CD4-positive, CD25-positive, alpha-beta regulatory T cell (primary cell): ENCODE results near the gene PPM1H. TPM values are rescaled to one million over a fixed set of nuclear protein-coding genes. Genes with fewer than 3 reads are reported as not detected.
A peak's percentile ranks its signal among the peaks of the same experiment; 100 is the strongest.

ENCODE experiments used
- ATAC-seq, 2 donors: fragments of 150-1000 bp; cut with Tn5 transposase; one replicate each; pipeline ENCODE4 v1.10.0; 2021; ENCODE audit warnings: low read depth in 2 of 2, moderate number of reproducible peaks in 2 of 2, moderate library complexity in 1 of 2
- DNase-seq, 3 donors: peaks; one replicate each; pipeline versions ENCODE4 v3.0.0 to v3.0.0-alpha.2; 2012 to 2022; ENCODE audit warnings: mixed read lengths in 1 of 3
- H3K27ac ChIP-seq: one replicate; pipeline ENCODE4 v1.7.0; 2013; ENCODE audit warnings: mild to moderate bottlenecking, low read length; ENCODE audit not compliant: insufficient read depth, poor library complexity, severe bottlenecking
- H3K27me3 ChIP-seq: one replicate; pipeline ENCODE4 v1.7.0; 2013; ENCODE audit warnings: low read length; ENCODE audit not compliant: control insufficient read depth, insufficient read depth
- H3K36me3 ChIP-seq: one replicate; pipeline ENCODE4 v1.7.0; 2013; ENCODE audit warnings: mild to moderate bottlenecking, low read length, moderate library complexity; ENCODE audit not compliant: control insufficient read depth, insufficient read depth
- H3K4me1 ChIP-seq: 2 replicates; pipeline ENCODE4 v1.7.0; 2013; ENCODE audit warnings: mild to moderate bottlenecking, low read length; ENCODE audit not compliant: insufficient read depth, control insufficient read depth, poor library complexity, severe bottlenecking
- H3K4me3 ChIP-seq: one replicate; pipeline ENCODE4 v1.7.0; 2013; ENCODE audit warnings: low read depth, mild to moderate bottlenecking, low read length, moderate library complexity
- H3K9me3 ChIP-seq, 2 experiments: 1 replicate in 1 of 2; 2 replicates in 1 of 2; pipeline ENCODE4 v1.7.0; 2013; ENCODE audit warnings: low read length in 2 of 2, mild to moderate bottlenecking in 1 of 2, moderate library complexity in 1 of 2; ENCODE audit not compliant: control insufficient read depth in 2 of 2
- H3K27ac Mint-ChIP-seq, 3 donors: one replicate each; pipeline ENCODE4 v1.8.0; 2020 to 2022; ENCODE audit warnings: mild to moderate bottlenecking in 3 of 3, mixed read lengths in 3 of 3, moderate library complexity in 2 of 3
- H3K27me3 Mint-ChIP-seq: one replicate; pipeline ENCODE4 v1.8.0; 2022; ENCODE audit warnings: mild to moderate bottlenecking, mixed read lengths
- H3K36me3 Mint-ChIP-seq: one replicate; pipeline ENCODE4 v1.8.0; 2020; ENCODE audit warnings: mixed read lengths
- H3K4me1 Mint-ChIP-seq, 4 donors: one replicate each; pipeline ENCODE4 v1.8.0; 2020 to 2022; ENCODE audit warnings: mixed read lengths in 4 of 4, mild to moderate bottlenecking in 1 of 4
- H3K4me3 Mint-ChIP-seq, 4 donors: one replicate each; pipeline ENCODE4 v1.8.0; 2020 to 2022; ENCODE audit warnings: mild to moderate bottlenecking in 4 of 4, mixed read lengths in 4 of 4, moderate library complexity in 3 of 4
- H3K9me3 Mint-ChIP-seq, 7 donors: one replicate each; pipeline ENCODE4 v1.8.0; 2020 to 2022; ENCODE audit warnings: mixed read lengths in 7 of 7, mild to moderate bottlenecking in 3 of 7, moderate library complexity in 2 of 7
- polyA plus RNA-seq, 4 donors: library from polyadenylated mRNA; unstranded; fragments of 300-500 nt; fragmentation: Illumina TruSeq; gene quantifications; one replicate each; pipeline ENCODE4 v1.2.3, GENCODE V29; 2021
- total RNA-seq: library from RNA; stranded (reverse); gene quantifications from one replicate; pipeline ENCODE4 v1.2.3, GENCODE V29; 2022

PPM1H gene, protein sequence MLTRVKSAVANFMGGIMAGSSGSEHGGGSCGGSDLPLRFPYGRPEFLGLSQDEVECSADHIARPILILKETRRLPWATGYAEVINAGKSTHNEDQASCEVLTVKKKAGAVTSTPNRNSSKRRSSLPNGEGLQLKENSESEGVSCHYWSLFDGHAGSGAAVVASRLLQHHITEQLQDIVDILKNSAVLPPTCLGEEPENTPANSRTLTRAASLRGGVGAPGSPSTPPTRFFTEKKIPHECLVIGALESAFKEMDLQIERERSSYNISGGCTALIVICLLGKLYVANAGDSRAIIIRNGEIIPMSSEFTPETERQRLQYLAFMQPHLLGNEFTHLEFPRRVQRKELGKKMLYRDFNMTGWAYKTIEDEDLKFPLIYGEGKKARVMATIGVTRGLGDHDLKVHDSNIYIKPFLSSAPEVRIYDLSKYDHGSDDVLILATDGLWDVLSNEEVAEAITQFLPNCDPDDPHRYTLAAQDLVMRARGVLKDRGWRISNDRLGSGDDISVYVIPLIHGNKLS
- total RNA-seq (0.99 TPM), polyA plus RNA-seq (under 1 TPM in 1 of 4 donors, not detected in 3; 0.03 TPM)

DNA sequence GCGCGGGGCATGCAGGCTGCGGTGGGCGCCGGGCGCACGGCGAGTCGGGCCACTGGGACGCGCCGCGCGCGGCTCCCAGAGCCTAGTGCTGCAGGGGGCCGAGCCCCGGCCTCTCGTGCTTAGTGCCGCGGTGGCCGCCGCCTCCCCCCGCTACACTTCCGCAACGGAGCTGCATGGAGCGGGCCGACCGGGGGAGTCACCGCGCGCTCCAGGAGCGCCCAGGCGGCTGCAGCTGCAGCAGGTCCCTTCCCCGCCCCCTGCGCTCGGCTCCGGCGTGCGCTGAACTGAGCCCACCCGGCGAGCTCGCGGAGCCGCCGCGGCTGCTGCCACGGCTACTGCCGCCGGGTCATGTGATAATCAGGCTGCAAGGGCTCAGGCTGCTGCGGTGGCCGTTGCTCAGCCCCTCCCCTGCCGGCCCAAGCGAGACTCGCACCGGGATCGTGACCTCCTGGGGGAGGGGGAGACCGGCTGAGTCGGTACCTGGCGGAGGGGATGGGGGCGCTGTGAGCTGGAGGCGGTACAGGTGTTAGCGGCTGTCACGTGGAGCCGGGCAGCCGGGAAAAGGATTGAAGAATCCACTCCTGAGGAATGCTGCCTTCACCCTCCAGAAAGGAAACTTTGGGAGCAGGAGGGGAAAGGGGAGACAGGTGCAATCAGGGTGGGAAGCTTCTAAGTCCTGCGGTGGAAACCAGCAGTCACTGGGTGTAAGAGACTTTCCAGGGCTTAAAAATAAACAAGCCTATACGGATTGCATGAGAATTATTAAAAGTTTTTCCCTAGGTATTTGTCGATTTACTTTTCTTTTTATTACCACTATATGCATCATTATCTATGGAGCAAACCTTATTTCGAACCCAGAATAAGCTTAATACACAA, at the start of gene PPM1H:
PPM1H (minus strand) TSS at position 352 of the 876 bp plus-strand sequence. CDS start 414 bp downstream, outside the sequence.
- H3K9me3 Mint-ChIP-seq: peaks cover 0 to 3% (median 0%) of the 10 kb centered on the region in 7 donors

DNA sequence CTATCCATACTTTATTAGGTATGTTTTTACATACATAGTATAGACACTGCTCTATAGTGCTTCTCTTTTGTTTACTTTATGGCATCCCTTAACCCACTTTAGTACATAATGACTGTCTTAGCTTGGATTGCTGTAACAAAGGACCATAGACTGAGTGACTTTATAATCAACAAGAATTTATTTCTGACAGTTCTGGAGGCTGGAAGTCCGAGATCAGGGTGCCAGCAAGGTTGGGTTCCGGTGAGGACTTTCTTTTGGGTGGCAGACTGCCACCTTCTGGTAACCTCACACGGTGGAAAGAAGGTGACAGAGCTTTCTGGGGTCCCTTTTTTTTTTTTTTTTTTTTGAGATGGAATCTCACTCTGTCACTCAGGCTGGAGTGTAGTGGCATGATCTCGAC, 48.6 kb upstream of the PPM1H start:
- H3K4me1 Mint-ChIP-seq: no peaks in the 10 kb centered on the region
- DNase-seq (no peak), ATAC-seq (no peak)
- no peaks in the 10 kb centered on the region for H3K9me3 ChIP-seq
- H3K4me3 Mint-ChIP-seq: no peak overlapping the region
- H3K36me3 Mint-ChIP-seq: no peaks in the 10 kb centered on the region
- no peak overlapping the region for H3K27ac Mint-ChIP-seq
- no peaks in the 10 kb centered on the region for H3K36me3 ChIP-seq
- H3K27me3 Mint-ChIP-seq: no peaks in the 10 kb centered on the region
- H3K4me3 ChIP-seq: no peak overlapping the region
- H3K27me3 ChIP-seq: no peaks in the 10 kb centered on the region
- peaks cover 0 to 5% (median 0%) of the 10 kb centered on the region in 7 donors for H3K9me3 Mint-ChIP-seq
- no peaks in the 10 kb centered on the region for H3K4me1 ChIP-seq
- no peak overlapping the region for H3K27ac ChIP-seq

More for the DNA sequence above, at the start of gene PPM1H:
- Histone ChIP-seq H3K36me3 (no peaks in the 10 kb centered on the region), H3K27ac (no peak within 1 kb of the TSS), H3K27me3 (peaks cover 13% of the 10 kb centered on the region), H3K4me1 (peaks cover 20% of the 10 kb centered on the region), H3K4me3 (peak within 1 kb of the TSS; percentile 41), H3K9me3 (no peaks in the 10 kb centered on the region)
- ATAC-seq: peak; percentile 46 to 59
- Mint-ChIP-seq H3K36me3 (no peaks in the 10 kb centered on the region), H3K27ac (no peak within 1 kb of the TSS), H3K27me3 (peaks cover 68% of the 10 kb centered on the region), H3K4me3 (peak within 1 kb of the TSS; percentile 61 to 84 (median 84)), H3K4me1 (peaks cover 4 to 8% (median 6%) of the 10 kb centered on the region in 4 donors)
- peak in 2 of 3 donors; percentile 4 to 41 for DNase-seq

DNA sequence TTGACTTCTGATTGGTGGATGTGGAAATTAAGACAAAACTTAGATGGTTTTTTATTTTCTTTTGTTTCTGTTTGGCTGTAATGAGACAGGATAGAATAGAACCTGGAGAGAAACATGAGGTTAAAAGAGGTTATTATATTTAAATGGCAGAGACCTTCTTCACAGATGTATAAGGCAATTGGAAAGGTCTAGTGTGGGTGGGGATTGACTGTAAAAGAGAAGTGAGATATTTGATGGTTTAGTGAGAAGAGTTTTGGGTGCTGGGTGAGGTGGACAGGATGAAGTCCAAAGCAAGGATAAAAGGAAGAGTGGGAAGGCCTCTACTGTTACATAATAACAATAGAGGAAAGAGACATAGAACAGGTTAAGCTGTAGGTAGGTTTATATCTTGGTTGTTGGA, 43.8 kb upstream of the PPM1H start:
- Histone ChIP-seq H3K27ac (no peak overlapping the region), H3K36me3 (no peaks in the 10 kb centered on the region), H3K27me3 (no peaks in the 10 kb centered on the region), H3K4me1 (no peaks in the 10 kb centered on the region), H3K9me3 (no peaks in the 10 kb centered on the region), H3K4me3 (no peak overlapping the region)
- Mint-ChIP-seq H3K4me1 (no peaks in the 10 kb centered on the region), H3K4me3 (no peak overlapping the region), H3K27me3 (no peaks in the 10 kb centered on the region), H3K27ac (no peak overlapping the region), H3K36me3 (no peaks in the 10 kb centered on the region), H3K9me3 (peaks cover 0 to 4% (median 0%) of the 10 kb centered on the region in 7 donors)
- no peak for ATAC-seq
- no peak for DNase-seq

DNA sequence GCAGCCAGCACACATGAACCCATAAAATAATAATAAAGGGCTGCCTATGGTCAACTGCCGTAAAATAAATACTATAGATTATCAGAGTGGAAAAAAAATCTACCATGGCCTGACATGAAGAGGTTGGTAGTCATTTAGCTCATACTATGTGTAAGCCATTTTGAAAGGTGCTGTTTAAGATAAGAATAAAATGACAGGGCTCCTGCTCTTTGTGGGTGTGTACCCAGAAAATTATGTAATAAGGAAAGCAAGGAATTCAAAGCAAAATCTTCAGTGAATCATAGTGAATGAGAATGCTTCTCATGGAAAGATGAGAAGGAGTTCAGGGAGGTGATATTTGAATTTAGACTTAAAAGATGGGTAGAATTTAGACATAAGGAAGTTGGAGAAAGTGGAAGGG, 42.9 kb upstream of the PPM1H start:
- Mint-ChIP-seq H3K27me3 (no peaks in the 10 kb centered on the region), H3K4me1 (no peaks in the 10 kb centered on the region), H3K9me3 (peaks cover 0 to 5% (median 0%) of the 10 kb centered on the region in 7 donors), H3K36me3 (no peaks in the 10 kb centered on the region), H3K27ac (no peak overlapping the region), H3K4me3 (no peak overlapping the region)
- Histone ChIP-seq H3K4me3 (no peak overlapping the region), H3K4me1 (no peaks in the 10 kb centered on the region), H3K9me3 (no peaks in the 10 kb centered on the region), H3K27me3 (no peaks in the 10 kb centered on the region), H3K36me3 (no peaks in the 10 kb centered on the region), H3K27ac (no peak overlapping the region)
- DNase-seq (no peak), ATAC-seq (no peak)

DNA sequence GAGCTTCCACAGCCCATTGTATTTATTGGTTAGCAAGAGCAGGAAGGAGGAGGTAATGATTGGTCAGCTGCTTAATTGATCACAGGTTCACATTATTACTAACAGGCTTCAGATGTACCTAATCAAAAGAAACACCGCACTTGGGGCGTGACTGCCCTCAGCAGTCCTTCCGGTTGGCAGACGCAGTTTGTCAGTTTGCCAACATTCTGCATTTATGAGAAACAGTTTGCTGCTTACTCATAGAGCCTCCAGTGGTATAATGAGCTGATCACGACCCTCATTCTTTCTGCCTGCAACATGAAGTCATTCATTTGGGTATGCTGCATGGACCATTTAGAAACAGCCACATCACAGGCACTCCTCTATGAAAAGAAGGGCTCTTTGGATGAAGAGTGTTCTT, 42.5 kb upstream of the PPM1H start:
- Histone ChIP-seq H3K9me3 (no peaks in the 10 kb centered on the region), H3K27me3 (no peaks in the 10 kb centered on the region), H3K4me3 (no peak overlapping the region), H3K4me1 (no peaks in the 10 kb centered on the region), H3K27ac (no peak overlapping the region), H3K36me3 (no peaks in the 10 kb centered on the region)
- Mint-ChIP-seq H3K36me3 (no peaks in the 10 kb centered on the region), H3K27ac (no peak overlapping the region), H3K9me3 (peaks cover 0 to 5% (median 0%) of the 10 kb centered on the region in 7 donors), H3K27me3 (no peaks in the 10 kb centered on the region), H3K4me1 (no peaks in the 10 kb centered on the region), H3K4me3 (no peak overlapping the region)
- DNase-seq (no peak), ATAC-seq (no peak)

DNA sequence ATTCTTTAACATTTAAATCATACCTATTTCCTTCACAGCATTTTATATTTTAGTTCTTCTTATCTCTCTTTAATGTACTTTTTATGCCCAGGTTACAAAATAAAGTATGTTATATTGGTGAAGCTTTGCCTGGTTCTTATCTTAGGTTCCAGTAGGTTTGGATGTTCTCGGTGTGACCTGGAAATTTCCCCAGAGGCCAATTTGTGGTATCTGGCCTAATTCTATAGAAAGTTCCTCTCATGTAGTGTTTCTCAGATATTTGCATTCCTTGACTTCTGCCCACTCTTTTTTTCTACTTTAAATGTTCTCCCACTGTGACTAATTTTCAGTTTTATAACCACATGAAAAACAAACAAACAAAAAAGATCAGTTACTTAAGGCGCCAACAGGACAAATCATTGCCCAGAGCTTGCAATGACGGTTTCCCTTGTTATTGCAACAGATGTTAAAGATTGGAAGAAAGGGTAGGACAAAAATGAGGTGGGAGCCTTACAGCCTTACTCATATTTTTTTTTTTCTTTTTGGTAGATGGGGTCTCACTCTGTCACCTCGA, 41.2 kb upstream of the PPM1H start:
- Mint-ChIP-seq H3K36me3 (no peaks in the 10 kb centered on the region), H3K9me3 (peaks cover 0 to 5% (median 0%) of the 10 kb centered on the region in 7 donors), H3K27ac (no peak overlapping the region), H3K4me1 (no peaks in the 10 kb centered on the region), H3K4me3 (no peak overlapping the region), H3K27me3 (no peaks in the 10 kb centered on the region)
- Histone ChIP-seq H3K36me3 (no peaks in the 10 kb centered on the region), H3K9me3 (no peaks in the 10 kb centered on the region), H3K4me3 (no peak overlapping the region), H3K4me1 (no peaks in the 10 kb centered on the region), H3K27ac (no peak overlapping the region), H3K27me3 (no peaks in the 10 kb centered on the region)
- ATAC-seq: no peak
- no peak for DNase-seq

DNA sequence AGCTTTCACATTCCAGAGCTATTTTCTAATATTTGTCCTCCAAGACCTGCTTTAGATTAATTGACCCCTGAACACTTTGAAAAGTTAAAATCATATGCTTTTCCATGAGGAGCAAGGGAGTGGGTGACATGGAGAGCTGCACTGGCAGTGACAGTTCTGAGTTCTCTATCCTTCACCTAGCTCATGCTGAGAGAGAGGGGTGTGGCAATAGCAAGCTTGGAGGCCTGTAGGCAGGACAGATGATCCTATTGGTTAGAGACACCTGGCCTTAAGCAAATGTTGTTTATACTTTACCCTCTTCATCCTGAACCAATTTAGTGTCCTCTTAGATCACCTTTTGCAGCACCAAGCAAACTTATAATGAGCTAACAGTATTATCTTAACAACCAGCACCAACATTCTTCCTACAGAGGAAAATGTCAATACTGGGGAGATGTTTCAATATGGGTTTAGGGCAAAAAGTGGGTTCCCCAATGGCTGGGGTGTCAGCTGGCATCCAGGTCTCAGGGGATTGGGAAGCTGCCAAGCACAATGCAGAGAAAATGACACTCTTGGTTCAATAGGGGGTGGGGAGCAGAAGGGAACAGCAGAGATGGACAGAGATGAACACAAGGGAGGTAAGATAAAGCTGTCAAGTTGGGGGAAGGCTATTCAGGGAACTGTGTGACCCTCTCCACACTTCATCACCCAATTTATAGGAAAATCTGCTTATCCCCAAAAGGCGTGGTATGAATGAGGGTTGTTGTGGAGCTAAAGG, 37.0 kb upstream of the PPM1H start:
- Mint-ChIP-seq H3K27ac (no peak overlapping the region), H3K4me3 (no peak overlapping the region), H3K9me3 (peaks cover 0 to 5% (median 0%) of the 10 kb centered on the region in 7 donors), H3K27me3 (no peaks in the 10 kb centered on the region), H3K36me3 (no peaks in the 10 kb centered on the region), H3K4me1 (no peaks in the 10 kb centered on the region)
- no peaks in the 10 kb centered on the region for H3K36me3 ChIP-seq
- H3K27me3 ChIP-seq: no peaks in the 10 kb centered on the region
- H3K4me1 ChIP-seq: no peaks in the 10 kb centered on the region
- H3K4me3 ChIP-seq: no peak overlapping the region
- DNase-seq (no peak), ATAC-seq (no peak)
- no peak overlapping the region for H3K27ac ChIP-seq
- no peaks in the 10 kb centered on the region for H3K9me3 ChIP-seq
